GM23338 (cell line): ENCODE data around the gene LRIT2.

ENCODE experiments used
- CREB1 ChIP-seq: fragments of 250-450 bp; sonication (Bioruptor Pico); IDR thresholded peaks from 2 replicates; pipeline ENCODE4 v1.5.0; 2020; ENCODE audit warnings: low read depth, mild to moderate bottlenecking, moderate library complexity
- CTCF ChIP-seq, 2 experiments: fragments of 200-600 bp in 1 of 2; sonication (generic) in 1 of 2; conservative IDR thresholded peaks; 2 replicates each; pipeline versions ENCODE4 v1.5.1 to v1.6.1; 2016 to 2017; ENCODE audit warnings: antibody characterized with exemption in 2 of 2, low read depth in 2 of 2, mild to moderate bottlenecking in 2 of 2, moderate library complexity in 1 of 2
- ETS1 ChIP-seq: IDR thresholded peaks from 2 replicates; pipeline ENCODE4 v1.6.1; 2016; ENCODE audit warnings: antibody characterized with exemption
- EZH2 ChIP-seq: fragments of 200-600 bp; sonication (generic); IDR thresholded peaks from one replicate; pipeline ENCODE4 v1.8.0; 2017; ENCODE audit warnings: antibody characterized with exemption, mild to moderate bottlenecking, low read depth; ENCODE audit not compliant: unreplicated experiment
- EZH2phosphoT487 ChIP-seq: fragments of 200-600 bp; sonication (generic); IDR thresholded peaks from one replicate; pipeline ENCODE4 v1.8.1; 2018; ENCODE audit warnings: antibody characterized with exemption; ENCODE audit not compliant: unreplicated experiment
- POLR2AphosphoS5 ChIP-seq: IDR thresholded peaks from 2 replicates; pipeline ENCODE4 v1.6.1; 2016; ENCODE audit warnings: antibody characterized with exemption, low read depth
- REST ChIP-seq: IDR thresholded peaks from one replicate; pipeline ENCODE4 v1.6.1; 2018; ENCODE audit warnings: antibody characterized with exemption; ENCODE audit not compliant: unreplicated experiment
- ZNF114 ChIP-seq: fragments of 250-450 bp; sonication (Bioruptor Pico); IDR thresholded peaks from 2 replicates; pipeline ENCODE4 v1.5.0; 2020; ENCODE audit warnings: mild to moderate bottlenecking, moderate library complexity

- no peak for TF ChIP-seq CTCF (conservative IDR thresholded peaks at IDR 0.05; ENCODE audit: low read depth in 2 of 2)
- no peak for TF ChIP-seq EZH2phosphoT487
- TF ChIP-seq POLR2AphosphoS5, result no peak
- no peak for TF ChIP-seq REST
- TF ChIP-seq EZH2, result no peak
- TF ChIP-seq ZNF114 (CRISPR knock-in tag), result no peak
- no peak for TF ChIP-seq CREB1 (CRISPR knock-in tag)
- no peak for TF ChIP-seq ETS1
These were observed 3.4 kb downstream of the LRIT2 start for GRCh38 chr10:84221916-84222315.
